ENCODE data around the gene CRYBG2. TPM values are rescaled to one million over a fixed set of nuclear protein-coding genes. Genes with fewer than 3 reads are reported as not detected.

The CRYBG2 gene
- total RNA-seq, 1 experiment from 2014 or later, result 6.4 TPM

GRCh38 chr1:26283279-26283853 lies 70.6 kb downstream of the CRYBG2 start:
- no peaks in the 10 kb centered on the region for H3K9me3 Mint-ChIP-seq (ENCODE audit: low read depth, unreplicated experiment)
- H3K27ac Mint-ChIP-seq (ENCODE audit: unreplicated experiment), result no peak overlapping the region
- H3K36me3 Mint-ChIP-seq (ENCODE audit: insufficient read depth, unreplicated experiment), result peaks cover 57% of the 10 kb centered on the region
- no peak for DNase-seq
- intact Hi-C loops (cut with micrococcal nuclease; ENCODE audit: unreplicated experiment), result no loop called here
- peaks cover 30% of the 10 kb centered on the region for H3K4me1 Mint-ChIP-seq (ENCODE audit: low read depth, unreplicated experiment)
- no peaks in the 10 kb centered on the region for H3K27me3 Mint-ChIP-seq (ENCODE audit: unreplicated experiment)
- CTCF ChIA-PET, result no interaction called here
- H3K4me3 Mint-ChIP-seq (ENCODE audit: low read depth, unreplicated experiment), result no peak overlapping the region
- TF ChIP-seq CTCF (IDR thresholded peaks at IDR 0.05; ENCODE audit: unreplicated experiment), result no peak
- no TSS peak for BruUV-seq (replicated peaks)

GRCh38 chr1:26282401-26282918 lies 71.5 kb downstream of the CRYBG2 start:
- no peak overlapping the region for H3K4me3 Mint-ChIP-seq (ENCODE audit: low read depth, unreplicated experiment)
- H3K9me3 Mint-ChIP-seq (ENCODE audit: low read depth, unreplicated experiment), result no peaks in the 10 kb centered on the region
- BruUV-seq (replicated peaks), result no TSS peak
- H3K27ac Mint-ChIP-seq (ENCODE audit: unreplicated experiment), result no peak overlapping the region
- CTCF ChIA-PET, result no interaction called here
- TF ChIP-seq CTCF (IDR thresholded peaks at IDR 0.05; ENCODE audit: unreplicated experiment), result no peak
- no peak for DNase-seq
- peaks cover 39% of the 10 kb centered on the region for H3K4me1 Mint-ChIP-seq (ENCODE audit: low read depth, unreplicated experiment)
- intact Hi-C loops (cut with micrococcal nuclease; ENCODE audit: unreplicated experiment), result no loop called here
- H3K27me3 Mint-ChIP-seq (ENCODE audit: unreplicated experiment), result no peaks in the 10 kb centered on the region
- H3K36me3 Mint-ChIP-seq (ENCODE audit: insufficient read depth, unreplicated experiment), result peaks cover 63% of the 10 kb centered on the region

- no peak for TF ChIP-seq CTCF (IDR thresholded peaks at IDR 0.05; ENCODE audit: unreplicated experiment)
- Mint-ChIP-seq H3K4me3 (ENCODE audit: low read depth, unreplicated experiment) (no peak overlapping the region), H3K9me3 (ENCODE audit: low read depth, unreplicated experiment) (no peaks in the 10 kb centered on the region), H3K36me3 (ENCODE audit: insufficient read depth, unreplicated experiment) (peaks cover 67% of the 10 kb centered on the region), H3K27ac (ENCODE audit: unreplicated experiment) (peak overlapping the region; percentile 92), H3K4me1 (ENCODE audit: low read depth, unreplicated experiment) (peaks cover 44% of the 10 kb centered on the region), H3K27me3 (ENCODE audit: unreplicated experiment) (no peaks in the 10 kb centered on the region)
- intact Hi-C loops (cut with micrococcal nuclease; ENCODE audit: unreplicated experiment), result no loop called here
- no TSS peak for BruUV-seq (replicated peaks)
- no peak for DNase-seq
- CTCF ChIA-PET, result interaction anchor here (0.6 kb wide), 1 partner anchor 169 kb away, joined by 4 read pairs; no protein-coding TSS in a partner anchor
Observed at GRCh38 chr1:26281971-26282370, 72.0 kb downstream of the CRYBG2 start.

- intact Hi-C loops (cut with micrococcal nuclease; ENCODE audit: unreplicated experiment), result no loop called here
- Mint-ChIP-seq H3K4me1 (ENCODE audit: low read depth, unreplicated experiment) (peaks cover 51% of the 10 kb centered on the region), H3K27me3 (ENCODE audit: unreplicated experiment) (no peaks in the 10 kb centered on the region), H3K4me3 (ENCODE audit: low read depth, unreplicated experiment) (peak overlapping the region; percentile 81), H3K9me3 (ENCODE audit: low read depth, unreplicated experiment) (no peaks in the 10 kb centered on the region), H3K27ac (ENCODE audit: unreplicated experiment) (peak overlapping the region; percentile 92), H3K36me3 (ENCODE audit: insufficient read depth, unreplicated experiment) (peaks cover 70% of the 10 kb centered on the region)
- CTCF ChIA-PET, result interaction anchor here (0.6 to 0.9 kb wide), 2 partner anchors 18 to 168 kb away, joined by 3 to 4 read pairs; no protein-coding TSS in a partner anchor
- DNase-seq, result no peak
- TF ChIP-seq CTCF (IDR thresholded peaks at IDR 0.05; ENCODE audit: unreplicated experiment), result no peak
- BruUV-seq (replicated peaks), result TSS peak; percentile 85
Observed at GRCh38 chr1:26281091-26281958, 72.6 kb downstream of the CRYBG2 start.

All from Calu3 (cell line).